Measurements from ENCODE around the gene HRAS. TPM values are rescaled to one million over a fixed set of nuclear protein-coding genes. Genes with fewer than 3 reads are reported as not detected.
A peak's percentile ranks its signal among the peaks of the same experiment; 100 is the strongest.

The HRAS gene
- total RNA-seq, 1 experiment from 2014 or later, result 47.9 TPM

GRCh38 chr11:535210-535518 is 212 bp downstream of the HRAS start:
- peaks cover 7% of the 10 kb centered on the region for H3K4me1 Mint-ChIP-seq (ENCODE audit: low read depth, unreplicated experiment)
- TF ChIP-seq CTCF (IDR thresholded peaks at IDR 0.05; ENCODE audit: unreplicated experiment), result no peak
- intact Hi-C loops (cut with micrococcal nuclease; ENCODE audit: unreplicated experiment), result no loop called here
- no peaks in the 10 kb centered on the region for H3K9me3 Mint-ChIP-seq (ENCODE audit: low read depth, unreplicated experiment)
- peak overlapping the region; percentile 90 for H3K4me3 Mint-ChIP-seq (ENCODE audit: low read depth, unreplicated experiment)
- DNase-seq, result no peak
- no TSS peak for BruUV-seq (replicated peaks)
- H3K27ac Mint-ChIP-seq (ENCODE audit: unreplicated experiment), result no peak overlapping the region
- no peaks in the 10 kb centered on the region for H3K27me3 Mint-ChIP-seq (ENCODE audit: unreplicated experiment)
- CTCF ChIA-PET, result interaction anchor here (0.6 to 2.1 kb wide), 2 partner anchors 16 to 36 kb away, joined by 3 to 6 read pairs; no protein-coding TSS in a partner anchor
- H3K36me3 Mint-ChIP-seq (ENCODE audit: insufficient read depth, unreplicated experiment), result peaks cover 56% of the 10 kb centered on the region

- no TSS peak for BruUV-seq (replicated peaks)
- H3K9me3 Mint-ChIP-seq (ENCODE audit: low read depth, unreplicated experiment), result no peaks in the 10 kb centered on the region
- no peaks in the 10 kb centered on the region for H3K27me3 Mint-ChIP-seq (ENCODE audit: unreplicated experiment)
- intact Hi-C loops (cut with micrococcal nuclease; ENCODE audit: unreplicated experiment), result no loop called here
- DNase-seq, result peak; percentile 47
- H3K4me1 Mint-ChIP-seq (ENCODE audit: low read depth, unreplicated experiment), result peaks cover 7% of the 10 kb centered on the region
- peaks cover 56% of the 10 kb centered on the region for H3K36me3 Mint-ChIP-seq (ENCODE audit: insufficient read depth, unreplicated experiment)
- H3K27ac Mint-ChIP-seq (ENCODE audit: unreplicated experiment), result no peak overlapping the region
- TF ChIP-seq CTCF (IDR thresholded peaks at IDR 0.05; ENCODE audit: unreplicated experiment), result no peak
- peak overlapping the region; percentile 90 for H3K4me3 Mint-ChIP-seq (ENCODE audit: low read depth, unreplicated experiment)
- CTCF ChIA-PET, result interaction anchor here (0.6 kb wide), 2 partner anchors 16 to 37 kb away, joined by 3 read pairs; no protein-coding TSS in a partner anchor
These were observed 773 bp downstream of the HRAS start for GRCh38 chr11:534396-535209.

GRCh38 chr11:533586-534395 is 1.6 kb downstream of the HRAS start:
- DNase-seq, result no peak
- Mint-ChIP-seq H3K9me3 (ENCODE audit: low read depth, unreplicated experiment) (no peaks in the 10 kb centered on the region), H3K4me1 (ENCODE audit: low read depth, unreplicated experiment) (peaks cover 7% of the 10 kb centered on the region), H3K36me3 (ENCODE audit: insufficient read depth, unreplicated experiment) (peaks cover 56% of the 10 kb centered on the region), H3K4me3 (ENCODE audit: low read depth, unreplicated experiment) (peak overlapping the region; percentile 90), H3K27me3 (ENCODE audit: unreplicated experiment) (no peaks in the 10 kb centered on the region), H3K27ac (ENCODE audit: unreplicated experiment) (no peak overlapping the region)
- CTCF ChIA-PET, result interaction anchor here (0.6 kb wide), 1 partner anchor 15 kb away, joined by 3 read pairs; no protein-coding TSS in a partner anchor
- intact Hi-C loops (cut with micrococcal nuclease; ENCODE audit: unreplicated experiment), result no loop called here
- TSS peak; percentile 54 for BruUV-seq (replicated peaks)
- no peak for TF ChIP-seq CTCF (IDR thresholded peaks at IDR 0.05; ENCODE audit: unreplicated experiment)

- BruUV-seq (replicated peaks), result no TSS peak
- H3K36me3 Mint-ChIP-seq (ENCODE audit: insufficient read depth, unreplicated experiment), result peaks cover 54% of the 10 kb centered on the region
- CTCF ChIA-PET, result no interaction called here
These were observed 2.3 kb downstream of the HRAS start for GRCh38 chr11:532986-533585.

More at GRCh38 chr11:532986-533585, 2.3 kb downstream of the HRAS start:
- Mint-ChIP-seq H3K9me3 (ENCODE audit: low read depth, unreplicated experiment) (no peaks in the 10 kb centered on the region), H3K27me3 (ENCODE audit: unreplicated experiment) (no peaks in the 10 kb centered on the region), H3K4me1 (ENCODE audit: low read depth, unreplicated experiment) (peaks cover 7% of the 10 kb centered on the region), H3K4me3 (ENCODE audit: low read depth, unreplicated experiment) (no peak overlapping the region), H3K27ac (ENCODE audit: unreplicated experiment) (no peak overlapping the region)
- DNase-seq, result no peak
- no peak for TF ChIP-seq CTCF (IDR thresholded peaks at IDR 0.05; ENCODE audit: unreplicated experiment)
- intact Hi-C loops (cut with micrococcal nuclease; ENCODE audit: unreplicated experiment), result no loop called here
